ENCODE data around the gene CHAF1B. TPM values are rescaled to one million over a fixed set of nuclear protein-coding genes. Genes with fewer than 3 reads are reported as not detected.
A peak's percentile ranks its signal among the peaks of the same experiment; 100 is the strongest.
"Not testable (repeated sequence)": the region's sequence is repeated elsewhere in the genome, so short reads cannot be mapped to it uniquely, and the experiment has no call there.

The CHAF1B gene
- total RNA-seq (1 to 10 TPM; 4.5 to 4.8 TPM), total RNA-seq (1.4 to 77.7 (median 5.3) reads per million in 172 experiments)
- polyA plus RNA-seq (2013, experiment 1 of 2): 1.5 TPM
- 2.3 TPM for polyA plus RNA-seq (2013, experiment 2 of 2)

DNA sequence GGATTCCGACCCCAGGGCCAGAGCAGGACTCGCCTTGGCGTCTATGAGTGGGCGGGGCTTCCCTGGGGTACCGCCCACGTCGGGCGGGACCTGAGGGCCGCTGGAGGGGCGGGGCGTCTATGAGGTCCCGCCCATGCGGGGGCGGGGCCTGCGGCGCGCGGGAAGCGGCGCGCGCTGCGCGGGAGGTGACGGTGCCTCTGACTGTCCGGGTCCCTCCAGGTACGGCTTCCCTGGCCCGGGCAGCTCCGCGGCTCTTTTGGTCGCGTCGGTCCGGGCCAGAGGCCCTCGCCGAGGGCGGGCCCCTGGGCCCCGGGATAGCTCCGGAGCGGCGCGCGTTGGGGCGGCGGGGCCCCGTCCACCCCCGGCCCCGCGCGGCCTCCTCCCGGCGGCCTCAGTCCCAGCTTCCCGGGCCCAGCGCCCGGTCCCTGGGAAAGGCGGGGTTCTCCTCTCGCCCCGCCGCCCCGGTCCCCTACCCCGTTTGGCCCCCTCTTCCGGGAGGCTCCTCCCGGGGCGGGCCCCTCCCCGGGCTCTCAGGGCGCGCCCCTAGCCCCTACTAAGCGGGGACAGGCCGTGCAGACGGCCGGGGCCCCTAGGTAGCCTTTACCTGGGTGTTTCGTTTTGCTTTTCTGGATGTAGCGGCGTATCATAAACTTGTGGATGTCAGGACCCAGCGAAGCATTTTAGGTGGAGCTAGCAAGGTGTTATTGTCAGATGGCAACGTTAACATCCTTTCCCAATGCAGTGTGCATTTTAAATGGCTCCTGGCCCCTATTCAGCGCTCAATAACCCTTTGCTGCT lies at the start of gene CHAF1B:
Gene CHAF1B, plus strand, starts transcription at position 160 of the 798 bp plus-strand sequence. CDS start 745 bp downstream, outside the sequence.
- no peak within 1 kb of the TSS for H3K27ac ChIP-seq (ENCODE audit: low read depth in 1 of 2, low read length in 2 of 2)
- peak; percentile 98 for ATAC-seq (ENCODE audit: poor library complexity)
- H3K9me3 Mint-ChIP-seq: no peaks in the 10 kb centered on the region
- no peaks in the 10 kb centered on the region for H3K36me3 Mint-ChIP-seq (ENCODE audit: low read depth)
- no peaks in the 10 kb centered on the region for H3K27me3 Mint-ChIP-seq
- TF ChIP-seq, protein P1, sequence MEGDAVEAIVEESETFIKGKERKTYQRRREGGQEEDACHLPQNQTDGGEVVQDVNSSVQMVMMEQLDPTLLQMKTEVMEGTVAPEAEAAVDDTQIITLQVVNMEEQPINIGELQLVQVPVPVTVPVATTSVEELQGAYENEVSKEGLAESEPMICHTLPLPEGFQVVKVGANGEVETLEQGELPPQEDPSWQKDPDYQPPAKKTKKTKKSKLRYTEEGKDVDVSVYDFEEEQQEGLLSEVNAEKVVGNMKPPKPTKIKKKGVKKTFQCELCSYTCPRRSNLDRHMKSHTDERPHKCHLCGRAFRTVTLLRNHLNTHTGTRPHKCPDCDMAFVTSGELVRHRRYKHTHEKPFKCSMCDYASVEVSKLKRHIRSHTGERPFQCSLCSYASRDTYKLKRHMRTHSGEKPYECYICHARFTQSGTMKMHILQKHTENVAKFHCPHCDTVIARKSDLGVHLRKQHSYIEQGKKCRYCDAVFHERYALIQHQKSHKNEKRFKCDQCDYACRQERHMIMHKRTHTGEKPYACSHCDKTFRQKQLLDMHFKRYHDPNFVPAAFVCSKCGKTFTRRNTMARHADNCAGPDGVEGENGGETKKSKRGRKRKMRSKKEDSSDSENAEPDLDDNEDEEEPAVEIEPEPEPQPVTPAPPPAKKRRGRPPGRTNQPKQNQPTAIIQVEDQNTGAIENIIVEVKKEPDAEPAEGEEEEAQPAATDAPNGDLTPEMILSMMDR (IDR thresholded peaks at IDR 0.05): no peak
- peaks cover 13% of the 10 kb centered on the region for H3K4me1 ChIP-seq (ENCODE audit: insufficient read depth, low read length)
- POLR2A ChIA-PET: interaction anchor here (0.6 to 2.0 kb wide), 4 partner anchors 65 to 343 kb away, joined by 3 to 7 read pairs (median 4); partner anchors contain the start of gene MORC3
- H3K4me3 Mint-ChIP-seq: peak within 1 kb of the TSS; percentile 91
- no peaks in the 10 kb centered on the region for H3K9me3 ChIP-seq (ENCODE audit: control insufficient read depth in 1 of 2, insufficient read depth in 1 of 2, low read length in 2 of 2)
- no peaks in the 10 kb centered on the region for H3K36me3 ChIP-seq (ENCODE audit: insufficient read depth, low read length)
- DNase-seq: peak; percentile 65 to 90 (median 78)
- peak within 1 kb of the TSS; percentile 65 for H3K4me3 ChIP-seq (ENCODE audit: low read length)
- no peaks in the 10 kb centered on the region for H3K27me3 ChIP-seq (ENCODE audit: control insufficient read depth in 1 of 2, insufficient read depth in 2 of 2, low read length in 2 of 2)
- no peaks in the 10 kb centered on the region for H3K4me1 Mint-ChIP-seq (ENCODE audit: low read depth)
- H3K27ac Mint-ChIP-seq: peak within 1 kb of the TSS; percentile 10
- intact Hi-C loops (cut with DNase I, micrococcal nuclease): loop anchor here in 1 of 2 experiments (5.0 kb wide), 2 partner anchors 228 to 328 kb away; partner anchors contain the start of gene DOP1B
- CTCF ChIA-PET: no interaction called here

DNA sequence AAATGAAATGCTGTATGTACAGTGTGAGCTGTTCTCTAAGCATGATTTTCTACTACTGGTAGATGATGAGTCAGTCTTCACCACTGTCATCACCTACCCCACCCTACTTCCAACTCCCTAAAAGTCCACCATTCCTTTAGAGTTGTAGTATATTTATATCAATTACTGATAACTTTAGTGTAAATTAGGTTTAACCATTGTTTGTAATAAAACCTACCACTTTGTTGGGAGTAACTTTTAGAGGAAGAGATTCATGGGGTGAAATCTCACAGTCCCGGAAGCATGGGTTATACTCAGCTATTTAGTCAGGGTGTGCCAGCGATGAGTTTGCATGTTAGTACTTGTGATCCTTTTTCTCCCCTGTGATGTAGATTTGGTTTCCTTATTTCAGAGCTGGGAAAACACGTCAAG lies 48.1 kb upstream of the CHAF1B start:
- no peak overlapping the region for H3K4me3 Mint-ChIP-seq
- H3K4me1 Mint-ChIP-seq (ENCODE audit: low read depth): peaks cover 28% of the 10 kb centered on the region
- Histone ChIP-seq H3K27ac (ENCODE audit: low read depth in 1 of 2, low read length in 2 of 2) (no peak overlapping the region), H3K27me3 (ENCODE audit: control insufficient read depth in 1 of 2, insufficient read depth in 2 of 2, low read length in 2 of 2) (no peaks in the 10 kb centered on the region), H3K4me3 (ENCODE audit: low read length) (no peak overlapping the region), H3K4me1 (ENCODE audit: insufficient read depth, low read length) (no peaks in the 10 kb centered on the region), H3K9me3 (ENCODE audit: control insufficient read depth in 1 of 2, insufficient read depth in 1 of 2, low read length in 2 of 2) (no peaks in the 10 kb centered on the region), H3K36me3 (ENCODE audit: insufficient read depth, low read length) (peaks cover 75% of the 10 kb centered on the region)
- TF ChIP-seq, protein P1 (IDR thresholded peaks at IDR 0.05): no peak
- H3K36me3 Mint-ChIP-seq (ENCODE audit: low read depth): peaks cover 88% of the 10 kb centered on the region
- intact Hi-C loops (cut with DNase I, micrococcal nuclease): loop anchor here in 1 of 2 experiments (5.0 kb wide), 1 partner anchor 40 kb away; no protein-coding TSS in a partner anchor
- no peak for DNase-seq
- ChIA-PET POLR2A (interaction anchor here (0.5 to 2.2 kb wide), 3 partner anchors 11 to 490 kb away, joined by 3 to 12 read pairs (median 4); partner anchors contain the start of gene MORC3), CTCF (no interaction called here)
- no peak overlapping the region for H3K27ac Mint-ChIP-seq
- no peaks in the 10 kb centered on the region for H3K9me3 Mint-ChIP-seq
- no peak for ATAC-seq (ENCODE audit: poor library complexity)
- H3K27me3 Mint-ChIP-seq: no peaks in the 10 kb centered on the region

DNA sequence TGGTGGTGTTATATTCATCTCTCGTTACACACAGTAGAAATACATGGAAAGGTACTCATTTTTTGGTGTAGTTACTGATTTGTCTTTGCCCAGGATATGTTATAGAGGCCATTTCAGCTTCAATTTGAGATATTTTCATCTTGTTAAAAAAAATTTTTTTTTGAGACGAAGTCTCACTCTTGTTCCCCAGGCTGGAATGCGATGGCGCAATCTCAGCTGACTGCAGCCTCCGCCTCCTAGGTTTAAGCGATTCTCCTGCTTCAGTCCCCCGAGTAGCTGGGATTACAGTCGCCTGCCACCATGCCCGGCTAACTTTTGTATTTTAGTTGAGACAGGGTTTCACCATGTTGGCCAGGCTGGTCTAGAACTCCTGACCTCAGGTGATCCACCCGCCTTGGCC lies 46.2 kb upstream of the CHAF1B start:
- no peaks in the 10 kb centered on the region for H3K9me3 Mint-ChIP-seq
- ChIA-PET POLR2A (no interaction called here), CTCF (no interaction called here)
- DNase-seq (no peak), ATAC-seq (ENCODE audit: poor library complexity) (no peak)
- TF ChIP-seq, protein P1 (IDR thresholded peaks at IDR 0.05): no peak
- intact Hi-C loops (cut with DNase I, micrococcal nuclease): loop anchor here in 1 of 2 experiments (5.0 kb wide), 1 partner anchor 38 kb away; no protein-coding TSS in a partner anchor
- H3K36me3 Mint-ChIP-seq (ENCODE audit: low read depth): peaks cover 91% of the 10 kb centered on the region
- H3K4me1 Mint-ChIP-seq (ENCODE audit: low read depth): peaks cover 22% of the 10 kb centered on the region
- H3K36me3 ChIP-seq (ENCODE audit: insufficient read depth, low read length): peaks cover 79% of the 10 kb centered on the region
- H3K4me1 ChIP-seq (ENCODE audit: insufficient read depth, low read length): no peaks in the 10 kb centered on the region
- no peaks in the 10 kb centered on the region for H3K9me3 ChIP-seq (ENCODE audit: control insufficient read depth in 1 of 2, insufficient read depth in 1 of 2, low read length in 2 of 2)
- no peak overlapping the region for H3K4me3 ChIP-seq (ENCODE audit: low read length)
- no peaks in the 10 kb centered on the region for H3K27me3 ChIP-seq (ENCODE audit: control insufficient read depth in 1 of 2, insufficient read depth in 2 of 2, low read length in 2 of 2)
- peak overlapping the region; percentile 42 for H3K27ac Mint-ChIP-seq
- no peaks in the 10 kb centered on the region for H3K27me3 Mint-ChIP-seq
- no peak overlapping the region for H3K4me3 Mint-ChIP-seq
- H3K27ac ChIP-seq (ENCODE audit: low read depth in 1 of 2, low read length in 2 of 2): no peak overlapping the region

DNA sequence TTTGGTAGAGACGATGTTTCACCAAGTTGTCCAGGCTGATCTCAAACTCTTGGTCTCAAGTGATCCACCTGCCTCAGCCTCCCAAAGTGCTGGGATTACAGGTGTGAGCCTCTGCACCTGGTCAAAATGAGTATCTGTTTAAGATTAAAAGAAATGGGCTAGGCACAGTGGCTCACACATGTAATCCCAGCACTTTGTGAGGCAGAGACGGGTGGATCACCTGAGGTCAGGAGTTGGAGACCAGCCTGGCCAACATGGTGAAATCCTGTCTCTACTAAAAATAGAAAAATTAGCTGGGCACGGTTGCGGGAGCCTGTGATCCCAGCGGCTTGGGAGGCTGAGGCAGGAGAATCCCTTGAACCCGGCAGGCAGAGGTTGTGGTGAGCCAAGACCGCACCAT lies 42.6 kb upstream of the CHAF1B start:
- H3K36me3 Mint-ChIP-seq (ENCODE audit: low read depth): peaks cover 93% of the 10 kb centered on the region
- ATAC-seq (ENCODE audit: poor library complexity); H3K4me1 ChIP-seq (ENCODE audit: insufficient read depth, low read length); H3K9me3 Mint-ChIP-seq; CTCF ChIA-PET; H3K27ac ChIP-seq (ENCODE audit: low read depth in 1 of 2, low read length in 2 of 2); H3K27ac Mint-ChIP-seq; H3K4me1 Mint-ChIP-seq (ENCODE audit: low read depth); H3K4me3 Mint-ChIP-seq; POLR2A ChIA-PET; H3K4me3 ChIP-seq (ENCODE audit: low read length); H3K27me3 Mint-ChIP-seq; DNase-seq; intact Hi-C loops (cut with DNase I, micrococcal nuclease); H3K9me3 ChIP-seq (ENCODE audit: control insufficient read depth in 1 of 2, insufficient read depth in 1 of 2, low read length in 2 of 2); H3K27me3 ChIP-seq (ENCODE audit: control insufficient read depth in 1 of 2, insufficient read depth in 2 of 2, low read length in 2 of 2): not testable (repeated sequence)
- H3K36me3 ChIP-seq (ENCODE audit: insufficient read depth, low read length): peaks cover 83% of the 10 kb centered on the region

Measured in CD4-positive, alpha-beta T cell (primary cell).